CD4-positive, alpha-beta T cell treated with Interleukin-12 subunit alpha and Interleukin-12 subunit beta, for 1 hour (primary cell): ENCODE results near the gene PGGHG.
"Not testable (repeated sequence)": the region's sequence is repeated elsewhere in the genome, so short reads cannot be mapped to it uniquely, and the experiment has no call there.

Experiments
- DNase-seq: peaks from one replicate; pipeline ENCODE4 v3.0.0-alpha.2; 2020

The PGGHG gene

GRCh38 chr11:330694-331357 is 41.9 kb downstream of the PGGHG start:
- DNase-seq: no peak

GRCh38 chr11:331358-332060 is 42.6 kb downstream of the PGGHG start:
- DNase-seq: no peak

GRCh38 chr11:332651-333480 is 43.9 kb downstream of the PGGHG start:
- DNase-seq: no peak

- DNase-seq: not testable (repeated sequence)
Observed at GRCh38 chr11:333616-334263, 44.8 kb downstream of the PGGHG start.

- DNase-seq: no peak
Observed at GRCh38 chr11:334264-334994, 45.5 kb downstream of the PGGHG start.

GRCh38 chr11:335779-336658 is 47.1 kb downstream of the PGGHG start:
- DNase-seq: no peak

- DNase-seq: no peak
Observed at GRCh38 chr11:336659-337198, 47.8 kb downstream of the PGGHG start.

- DNase-seq: no peak
Observed at GRCh38 chr11:337711-338110, 48.8 kb downstream of the PGGHG start.

- DNase-seq: no peak
Observed at GRCh38 chr11:339963-340362, 51.0 kb downstream of the PGGHG start.

GRCh38 chr11:340539-341512 is 51.9 kb downstream of the PGGHG start:
- DNase-seq: no peak

- DNase-seq: no peak
Observed at GRCh38 chr11:342328-342727, 53.4 kb downstream of the PGGHG start.

GRCh38 chr11:344836-345578 is 56.1 kb downstream of the PGGHG start:
- no peak for DNase-seq
